Liver (tissue), 9 donors: ENCODE measurements around the gene MYOM1. TPM values are rescaled to one million over a fixed set of nuclear protein-coding genes. Genes with fewer than 3 reads are reported as not detected.

Experiments
- DNase-seq: peaks from one replicate; pipeline ENCODE4 v3.0.0-alpha.2; 2017; ENCODE audit warnings: low spot score
- H3K27ac ChIP-seq, 2 donors: one replicate each; pipeline ENCODE4 v1.7.0; 2013; ENCODE audit warnings: inconsistent platforms in 2 of 2, low read length in 2 of 2, control low read depth in 1 of 2, low read depth in 1 of 2, mild to moderate bottlenecking in 1 of 2
- H3K27me3 ChIP-seq, 4 donors: one replicate each; pipeline versions ENCODE4 v1.6.1 to v1.7.0; 2013; ENCODE audit warnings: low read length in 3 of 4, inconsistent platforms in 1 of 4, mild to moderate bottlenecking in 1 of 4, moderate library complexity in 1 of 4; ENCODE audit not compliant: control insufficient read depth in 4 of 4, insufficient read depth in 4 of 4
- H3K36me3 ChIP-seq, 4 donors: one replicate each; pipeline versions ENCODE4 v1.6.1 to v1.7.0; 2013; ENCODE audit warnings: low read length in 3 of 4, mild to moderate bottlenecking in 3 of 4, low read depth in 1 of 4, moderate library complexity in 1 of 4; ENCODE audit not compliant: control insufficient read depth in 4 of 4, insufficient read depth in 3 of 4
- H3K4me1 ChIP-seq, 4 donors: one replicate each; pipeline versions ENCODE4 v1.6.1 to v1.7.0; 2013; ENCODE audit warnings: low read length in 3 of 4, mild to moderate bottlenecking in 3 of 4, moderate library complexity in 1 of 4; ENCODE audit not compliant: control insufficient read depth in 4 of 4, insufficient read depth in 4 of 4
- H3K4me3 ChIP-seq, 3 donors: one replicate each; pipeline versions ENCODE4 v1.6.1 to v1.7.0; 2013; ENCODE audit warnings: low read length in 3 of 3, control low read depth in 1 of 3, low read depth in 1 of 3, mild to moderate bottlenecking in 1 of 3
- H3K9ac ChIP-seq, 2 donors: one replicate each; pipeline ENCODE4 v1.7.0; 2013; ENCODE audit warnings: low read length in 2 of 2, mild to moderate bottlenecking in 2 of 2, moderate library complexity in 2 of 2, control low read depth in 1 of 2, low read depth in 1 of 2
- H3K9me3 ChIP-seq, 4 donors: one replicate each; pipeline versions ENCODE4 v1.6.1 to v1.7.0; 2013; ENCODE audit warnings: low read length in 3 of 4; ENCODE audit not compliant: control insufficient read depth in 4 of 4
- EGR1 ChIP-seq, 2 donors: IDR thresholded peaks; 2 replicates each; pipeline ENCODE4 v1.6.1; 2016 to 2018; ENCODE audit warnings: antibody characterized with exemption in 2 of 2, low read depth in 2 of 2
- FOXA1 ChIP-seq: IDR thresholded peaks from 2 replicates; pipeline ENCODE4 v1.6.1; 2016; ENCODE audit warnings: antibody characterized with exemption
- FOXA2 ChIP-seq: IDR thresholded peaks from 2 replicates; pipeline ENCODE4 v1.6.1; 2016; ENCODE audit warnings: antibody characterized with exemption
- GABPA ChIP-seq, 2 donors: IDR thresholded peaks in 1 of 2; conservative IDR thresholded peaks in 1 of 2; 2 replicates each; pipeline ENCODE4 v1.6.1; 2016; ENCODE audit warnings: antibody characterized with exemption in 2 of 2, mild to moderate bottlenecking in 1 of 2, moderate library complexity in 1 of 2
- HNF4A ChIP-seq, 2 donors: conservative IDR thresholded peaks; 2 replicates each; pipeline ENCODE4 v1.6.1; 2016; ENCODE audit warnings: antibody characterized with exemption in 2 of 2, mild to moderate bottlenecking in 2 of 2
- HNF4G ChIP-seq: IDR thresholded peaks from 2 replicates; pipeline ENCODE4 v1.6.1; 2016; ENCODE audit warnings: antibody characterized with exemption
- JUND ChIP-seq, 2 donors: IDR thresholded peaks; 2 replicates each; pipeline ENCODE4 v1.6.1; 2016; ENCODE audit warnings: antibody characterized with exemption in 2 of 2
- NR2F2 ChIP-seq: IDR thresholded peaks from 2 replicates; pipeline ENCODE4 v1.6.1; 2016; ENCODE audit warnings: antibody characterized with exemption
- RAD21 ChIP-seq, 2 donors: IDR thresholded peaks; 2 replicates each; pipeline ENCODE4 v1.6.1; 2016; ENCODE audit warnings: antibody characterized with exemption in 2 of 2, mild to moderate bottlenecking in 2 of 2
- RXRA ChIP-seq, 2 donors: IDR thresholded peaks; 2 replicates each; pipeline ENCODE4 v1.6.1; 2017 to 2018; ENCODE audit warnings: antibody characterized with exemption in 2 of 2, mild to moderate bottlenecking in 1 of 2
- SP1 ChIP-seq: IDR thresholded peaks from 2 replicates; pipeline ENCODE4 v1.6.1; 2018; ENCODE audit warnings: antibody characterized with exemption, mild to moderate bottlenecking
- TAF1 ChIP-seq: conservative IDR thresholded peaks from 2 replicates; pipeline ENCODE4 v1.6.1; 2016; ENCODE audit warnings: antibody characterized with exemption, mild to moderate bottlenecking
- YY1 ChIP-seq: IDR thresholded peaks from 2 replicates; pipeline ENCODE4 v1.6.1; 2016; ENCODE audit warnings: antibody characterized with exemption, mild to moderate bottlenecking
- WGBS: extraction: QIAGEN DNeasy Blood & Tissue Kit; methylation state at CpG from one replicate; pipeline ENCODE4 v1.1.7; 2013; 5-methylcytosine and 5-hydroxymethylcytosine counted together
- polyA plus RNA-seq, 2 donors: library from polyadenylated mRNA; stranded (reverse) in 1 of 2; unstranded in 1 of 2; fragments of 200-250 nt in 1 of 2; fragments of >200 nt in 1 of 2; fragmentation: Nextera tagmentation in 1 of 2; extraction: Ambion mirVana in 1 of 2; gene quantifications; one replicate each; pipeline versions ENCODE4 v1.2.1 to v1.2.3, GENCODE V29; 2013 to 2015
- total RNA-seq, 2 donors: library from RNA; depleted of rRNA; stranded (reverse); fragments of >200 nt; gene quantifications; one replicate each; pipeline ENCODE4 v1.2.3, GENCODE V29; 2014
- TF ChIP-seq, protein P1 (sequence below): IDR thresholded peaks from 2 replicates; pipeline ENCODE4 v1.6.1; 2016; ENCODE audit warnings: antibody characterized with exemption, mild to moderate bottlenecking
- TF ChIP-seq, protein P2 (sequence below): IDR thresholded peaks from 2 replicates; pipeline ENCODE4 v1.6.1; 2016; ENCODE audit warnings: antibody characterized with exemption
- TF ChIP-seq, protein P3 (sequence below): fragments of 150-350 bp; IDR thresholded peaks from 2 replicates; pipeline ENCODE4 v1.5.1; 2017; ENCODE audit warnings: improper control_type of control experiment, low read depth, low read length; ENCODE audit not compliant: missing input control
- TF ChIP-seq, protein P4 (sequence below): IDR thresholded peaks from 2 replicates; pipeline ENCODE4 v1.6.1; 2016; ENCODE audit warnings: antibody characterized with exemption
- TF ChIP-seq, protein P5 (sequence below): IDR thresholded peaks from 2 replicates; pipeline ENCODE4 v1.6.1; 2016; ENCODE audit warnings: antibody characterized with exemption
- donor health status: healthy.
- donor health status: healthy.
- donor health status: healthy.
- donor health status: healthy.
- donor health status: healthy.

MYOM1 gene
- total RNA-seq (10 to 100 TPM; 10.1 to 48.4 TPM), polyA plus RNA-seq (10 to 100 TPM; 21.1 to 21.6 TPM)

DNA sequence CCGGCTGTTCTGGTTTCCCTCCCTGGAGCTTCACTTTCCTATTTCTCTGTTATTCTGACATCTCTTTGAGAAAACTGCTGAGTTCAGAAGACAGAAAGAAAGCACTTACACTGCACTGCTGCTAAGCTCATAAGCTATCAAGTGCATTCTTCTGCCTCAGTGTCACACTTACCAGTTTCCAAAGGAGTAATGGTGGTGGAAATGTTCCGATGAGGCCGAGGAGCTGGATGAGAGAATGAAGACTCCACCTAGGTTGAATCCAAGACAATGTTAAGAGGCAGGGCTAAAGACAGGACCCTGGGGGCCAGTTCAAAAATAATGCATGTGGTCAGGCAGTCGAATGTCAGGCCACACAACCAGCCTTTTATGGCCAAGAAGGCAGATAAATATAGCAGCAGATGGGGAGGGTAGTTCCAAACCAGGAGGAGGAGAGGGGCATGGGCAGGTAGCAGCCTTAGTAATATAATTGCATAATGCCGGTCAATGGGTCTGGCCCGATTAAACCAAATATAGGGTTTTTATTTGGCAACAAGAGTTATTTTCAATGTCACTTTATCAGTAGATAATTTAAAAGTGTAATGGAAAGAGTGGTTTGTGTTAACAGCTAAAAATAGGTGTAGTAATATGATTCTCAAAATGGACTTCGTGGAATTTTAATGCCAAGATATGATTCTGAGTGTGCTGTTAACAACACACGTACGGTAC lies at the start of gene MYOM1:
Gene MYOM1, minus strand, starts transcription at position 338 of the 705 bp plus-strand sequence. CDS start 4,745 bp downstream, outside the sequence.
- DNase-seq = no peak
- Histone ChIP-seq H3K9ac (peak within 1 kb of the TSS in 1 of 2 donors; percentile 86), H3K4me3 (peak within 1 kb of the TSS; percentile 20 to 51 (median 33)), H3K36me3 (peaks cover 0 to 3% (median under 1%) of the 10 kb centered on the region in 4 donors), H3K27me3 (no peaks in the 10 kb centered on the region), H3K27ac (peak within 1 kb of the TSS; percentile 11 to 23), H3K9me3 (no peaks in the 10 kb centered on the region), H3K4me1 (peaks cover 3 to 11% (median 4%) of the 10 kb centered on the region in 4 donors)
- 59% methylated on average over 9 of the region's 9 CpGs for WGBS
- TF ChIP-seq, protein P1, sequence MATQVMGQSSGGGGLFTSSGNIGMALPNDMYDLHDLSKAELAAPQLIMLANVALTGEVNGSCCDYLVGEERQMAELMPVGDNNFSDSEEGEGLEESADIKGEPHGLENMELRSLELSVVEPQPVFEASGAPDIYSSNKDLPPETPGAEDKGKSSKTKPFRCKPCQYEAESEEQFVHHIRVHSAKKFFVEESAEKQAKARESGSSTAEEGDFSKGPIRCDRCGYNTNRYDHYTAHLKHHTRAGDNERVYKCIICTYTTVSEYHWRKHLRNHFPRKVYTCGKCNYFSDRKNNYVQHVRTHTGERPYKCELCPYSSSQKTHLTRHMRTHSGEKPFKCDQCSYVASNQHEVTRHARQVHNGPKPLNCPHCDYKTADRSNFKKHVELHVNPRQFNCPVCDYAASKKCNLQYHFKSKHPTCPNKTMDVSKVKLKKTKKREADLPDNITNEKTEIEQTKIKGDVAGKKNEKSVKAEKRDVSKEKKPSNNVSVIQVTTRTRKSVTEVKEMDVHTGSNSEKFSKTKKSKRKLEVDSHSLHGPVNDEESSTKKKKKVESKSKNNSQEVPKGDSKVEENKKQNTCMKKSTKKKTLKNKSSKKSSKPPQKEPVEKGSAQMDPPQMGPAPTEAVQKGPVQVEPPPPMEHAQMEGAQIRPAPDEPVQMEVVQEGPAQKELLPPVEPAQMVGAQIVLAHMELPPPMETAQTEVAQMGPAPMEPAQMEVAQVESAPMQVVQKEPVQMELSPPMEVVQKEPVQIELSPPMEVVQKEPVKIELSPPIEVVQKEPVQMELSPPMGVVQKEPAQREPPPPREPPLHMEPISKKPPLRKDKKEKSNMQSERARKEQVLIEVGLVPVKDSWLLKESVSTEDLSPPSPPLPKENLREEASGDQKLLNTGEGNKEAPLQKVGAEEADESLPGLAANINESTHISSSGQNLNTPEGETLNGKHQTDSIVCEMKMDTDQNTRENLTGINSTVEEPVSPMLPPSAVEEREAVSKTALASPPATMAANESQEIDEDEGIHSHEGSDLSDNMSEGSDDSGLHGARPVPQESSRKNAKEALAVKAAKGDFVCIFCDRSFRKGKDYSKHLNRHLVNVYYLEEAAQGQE = peak; percentile 74
- TF ChIP-seq, protein P2, sequence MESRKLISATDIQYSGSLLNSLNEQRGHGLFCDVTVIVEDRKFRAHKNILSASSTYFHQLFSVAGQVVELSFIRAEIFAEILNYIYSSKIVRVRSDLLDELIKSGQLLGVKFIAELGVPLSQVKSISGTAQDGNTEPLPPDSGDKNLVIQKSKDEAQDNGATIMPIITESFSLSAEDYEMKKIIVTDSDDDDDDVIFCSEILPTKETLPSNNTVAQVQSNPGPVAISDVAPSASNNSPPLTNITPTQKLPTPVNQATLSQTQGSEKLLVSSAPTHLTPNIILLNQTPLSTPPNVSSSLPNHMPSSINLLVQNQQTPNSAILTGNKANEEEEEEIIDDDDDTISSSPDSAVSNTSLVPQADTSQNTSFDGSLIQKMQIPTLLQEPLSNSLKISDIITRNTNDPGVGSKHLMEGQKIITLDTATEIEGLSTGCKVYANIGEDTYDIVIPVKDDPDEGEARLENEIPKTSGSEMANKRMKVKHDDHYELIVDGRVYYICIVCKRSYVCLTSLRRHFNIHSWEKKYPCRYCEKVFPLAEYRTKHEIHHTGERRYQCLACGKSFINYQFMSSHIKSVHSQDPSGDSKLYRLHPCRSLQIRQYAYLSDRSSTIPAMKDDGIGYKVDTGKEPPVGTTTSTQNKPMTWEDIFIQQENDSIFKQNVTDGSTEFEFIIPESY = no peak
- TF ChIP-seq, protein P3, sequence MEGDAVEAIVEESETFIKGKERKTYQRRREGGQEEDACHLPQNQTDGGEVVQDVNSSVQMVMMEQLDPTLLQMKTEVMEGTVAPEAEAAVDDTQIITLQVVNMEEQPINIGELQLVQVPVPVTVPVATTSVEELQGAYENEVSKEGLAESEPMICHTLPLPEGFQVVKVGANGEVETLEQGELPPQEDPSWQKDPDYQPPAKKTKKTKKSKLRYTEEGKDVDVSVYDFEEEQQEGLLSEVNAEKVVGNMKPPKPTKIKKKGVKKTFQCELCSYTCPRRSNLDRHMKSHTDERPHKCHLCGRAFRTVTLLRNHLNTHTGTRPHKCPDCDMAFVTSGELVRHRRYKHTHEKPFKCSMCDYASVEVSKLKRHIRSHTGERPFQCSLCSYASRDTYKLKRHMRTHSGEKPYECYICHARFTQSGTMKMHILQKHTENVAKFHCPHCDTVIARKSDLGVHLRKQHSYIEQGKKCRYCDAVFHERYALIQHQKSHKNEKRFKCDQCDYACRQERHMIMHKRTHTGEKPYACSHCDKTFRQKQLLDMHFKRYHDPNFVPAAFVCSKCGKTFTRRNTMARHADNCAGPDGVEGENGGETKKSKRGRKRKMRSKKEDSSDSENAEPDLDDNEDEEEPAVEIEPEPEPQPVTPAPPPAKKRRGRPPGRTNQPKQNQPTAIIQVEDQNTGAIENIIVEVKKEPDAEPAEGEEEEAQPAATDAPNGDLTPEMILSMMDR = no peak
- peak; percentile 96 for TF ChIP-seq TAF1
- no peak for TF ChIP-seq HNF4G
- TF ChIP-seq SP1 = peak; percentile 70
- TF ChIP-seq RXRA (IDR thresholded peaks at IDR 0.05) = peak in 1 of 2 donors; percentile 59
- TF ChIP-seq RAD21 (IDR thresholded peaks at IDR 0.05) = no peak
- no peak for TF ChIP-seq FOXA1
- TF ChIP-seq, protein P4, sequence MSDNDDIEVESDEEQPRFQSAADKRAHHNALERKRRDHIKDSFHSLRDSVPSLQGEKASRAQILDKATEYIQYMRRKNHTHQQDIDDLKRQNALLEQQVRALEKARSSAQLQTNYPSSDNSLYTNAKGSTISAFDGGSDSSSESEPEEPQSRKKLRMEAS = peak; percentile 31
- peak; percentile 46 for TF ChIP-seq YY1
- TF ChIP-seq HNF4A (conservative IDR thresholded peaks at IDR 0.05) = peak; percentile 40 to 51
- TF ChIP-seq FOXA2 = no peak
- TF ChIP-seq EGR1 (IDR thresholded peaks at IDR 0.05; ENCODE audit: low read depth in 2 of 2) = no peak
- TF ChIP-seq, protein P5, sequence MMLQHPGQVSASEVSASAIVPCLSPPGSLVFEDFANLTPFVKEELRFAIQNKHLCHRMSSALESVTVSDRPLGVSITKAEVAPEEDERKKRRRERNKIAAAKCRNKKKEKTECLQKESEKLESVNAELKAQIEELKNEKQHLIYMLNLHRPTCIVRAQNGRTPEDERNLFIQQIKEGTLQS = peak; percentile 47
- no peak for TF ChIP-seq GABPA (IDR thresholded peaks at IDR 0.05 in 1 of 2, conservative IDR thresholded peaks at IDR 0.05 in 1 of 2)
- TF ChIP-seq JUND (IDR thresholded peaks at IDR 0.05) = peak in 1 of 2 donors; percentile 67
- no peak for TF ChIP-seq NR2F2
